ENCODE results near the gene BCL2. TPM values are rescaled to one million over a fixed set of nuclear protein-coding genes. Genes with fewer than 3 reads are reported as not detected.
A peak's percentile ranks its signal among the peaks of the same experiment; 100 is the strongest.

Gene BCL2
- total RNA-seq, 4 donors from 2014 or later = 16.1 to 61.1 (median 36.9) TPM

GRCh38 chr18:63189041-63189440, 130.5 kb downstream of the BCL2 start:
- DNase-seq = no peak
- peaks cover 10 to 11% of the 10 kb centered on the region in 2 donors for H3K4me1 ChIP-seq
- H3K4me3 ChIP-seq = no peak overlapping the region
- TF ChIP-seq CTCF (IDR thresholded peaks at IDR 0.05) = no peak
- no peak for TF ChIP-seq POLR2A (IDR thresholded peaks at IDR 0.05)
- H3K36me3 ChIP-seq = no peaks in the 10 kb centered on the region
- no peaks in the 10 kb centered on the region for H3K9me3 ChIP-seq
- no peaks in the 10 kb centered on the region for H3K27me3 ChIP-seq
- H3K27ac ChIP-seq = peak overlapping the region; percentile 10 to 72
- intact Hi-C loops (cut with DNase I; ENCODE audit: low total_unique reads) = no loop called here

GRCh38 chr18:63187791-63188460, 131.6 kb downstream of the BCL2 start:
- Histone ChIP-seq H3K27ac (peak overlapping the region; percentile 36 to 74), H3K36me3 (no peaks in the 10 kb centered on the region), H3K4me1 (peaks cover 10 to 11% of the 10 kb centered on the region in 2 donors), H3K9me3 (no peaks in the 10 kb centered on the region), H3K4me3 (no peak overlapping the region), H3K27me3 (no peaks in the 10 kb centered on the region)
- TF ChIP-seq POLR2A (IDR thresholded peaks at IDR 0.05) (no peak), CTCF (IDR thresholded peaks at IDR 0.05) (no peak)
- intact Hi-C loops (cut with DNase I; ENCODE audit: low total_unique reads) = no loop called here
- no peak for DNase-seq

GRCh38 chr18:63187223-63187574, 132.4 kb downstream of the BCL2 start:
- Histone ChIP-seq H3K27ac (peak overlapping the region; percentile 36 to 74), H3K4me1 (peaks cover 10 to 13% of the 10 kb centered on the region in 2 donors)
- intact Hi-C loops (cut with DNase I; ENCODE audit: low total_unique reads) = no loop called here

DNA sequence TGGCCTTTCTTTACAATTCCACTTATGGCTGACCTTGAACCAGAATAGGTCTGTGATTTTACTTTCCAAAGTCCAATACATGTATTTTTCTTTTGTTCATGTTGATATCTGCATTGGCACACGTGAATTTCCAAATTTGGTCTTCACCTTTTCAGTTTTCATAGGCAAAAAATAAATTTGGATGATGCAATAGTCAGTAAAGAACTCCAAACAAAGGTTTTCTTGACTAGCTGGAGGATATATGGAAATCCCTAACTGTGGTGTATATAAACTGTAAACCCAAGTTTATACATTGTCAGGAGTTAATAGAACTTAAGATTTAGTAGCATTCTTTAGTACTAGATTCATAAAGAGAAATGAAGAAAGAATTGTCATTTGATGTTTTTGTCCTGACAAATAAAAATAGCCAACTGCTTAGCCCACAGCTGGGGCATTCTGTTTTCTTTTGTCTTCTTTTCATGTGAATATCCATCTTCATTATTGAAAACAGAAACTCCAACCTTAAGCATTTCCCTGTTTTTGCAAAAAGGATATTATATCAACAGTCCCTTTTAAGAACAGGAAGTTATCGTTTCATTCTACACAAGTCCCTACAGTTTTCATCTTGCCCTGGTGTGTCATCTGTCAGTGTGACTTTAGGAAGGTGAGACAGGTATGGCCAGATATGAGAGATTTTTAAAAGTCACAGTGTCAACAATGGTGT, 132.9 kb downstream of the BCL2 start:
- Histone ChIP-seq H3K27ac (peak overlapping the region; percentile 36 to 74), H3K36me3 (no peaks in the 10 kb centered on the region), H3K4me1 (peaks cover 10 to 15% of the 10 kb centered on the region in 2 donors), H3K9me3 (no peaks in the 10 kb centered on the region), H3K4me3 (no peak overlapping the region), H3K27me3 (no peaks in the 10 kb centered on the region)
- no peak for DNase-seq
- intact Hi-C loops (cut with DNase I; ENCODE audit: low total_unique reads) = no loop called here
- TF ChIP-seq CTCF (IDR thresholded peaks at IDR 0.05) (no peak), POLR2A (IDR thresholded peaks at IDR 0.05) (no peak)

More at GRCh38 chr18:63187223-63187574, 132.4 kb downstream of the BCL2 start:
- H3K4me3 ChIP-seq = no peak overlapping the region
- no peak for DNase-seq
- H3K9me3 ChIP-seq = no peaks in the 10 kb centered on the region
- TF ChIP-seq POLR2A (IDR thresholded peaks at IDR 0.05) (no peak), CTCF (IDR thresholded peaks at IDR 0.05) (no peak)
- no peaks in the 10 kb centered on the region for H3K27me3 ChIP-seq
- H3K36me3 ChIP-seq = no peaks in the 10 kb centered on the region

- no peaks in the 10 kb centered on the region for H3K27me3 ChIP-seq
- peaks cover 10 to 15% of the 10 kb centered on the region in 2 donors for H3K4me1 ChIP-seq
- DNase-seq = no peak
- TF ChIP-seq POLR2A (IDR thresholded peaks at IDR 0.05) (no peak), CTCF (IDR thresholded peaks at IDR 0.05) (no peak)
- no peaks in the 10 kb centered on the region for H3K36me3 ChIP-seq
- peak overlapping the region; percentile 36 to 74 for H3K27ac ChIP-seq
- intact Hi-C loops (cut with DNase I; ENCODE audit: low total_unique reads) = no loop called here
- no peak overlapping the region for H3K4me3 ChIP-seq
- no peaks in the 10 kb centered on the region for H3K9me3 ChIP-seq
Measured at GRCh38 chr18:63185984-63186383, 133.6 kb downstream of the BCL2 start.
